IMR-90 (cell line): ENCODE data around the gene KCNE4. TPM values are rescaled to one million over a fixed set of nuclear protein-coding genes. Genes with fewer than 3 reads are reported as not detected.

Experiments used
- ATAC-seq: fragments of 200-7000 bp; cut with Tn5 transposase; 2 replicates; pipeline ENCODE4 v1.9.1; 2020; ENCODE audit warnings: low read depth, mild to moderate bottlenecking, moderate library complexity
- BruUV-seq: library from RNA; stranded (reverse); fragments of 400-500 nt; replicated peaks from 2 replicates; lab custom pipeline; 2021; lab: Mats Ljungman, UMichigan
- CTCF ChIA-PET: fragments of 300-600 bp; formaldehyde crosslinking; extraction: SDS; loops from one replicate; lab custom pipeline; 2021; ENCODE audit warnings: antibody characterized with exemption; lab: Yijun Ruan, JAX
- POLR2A ChIA-PET: fragments of 300-600 bp; sonication (Branson Sonifier 250); formaldehyde crosslinking; loops from one replicate; lab custom pipeline; 2022; ENCODE audit warnings: antibody characterized with exemption; ENCODE audit not compliant: unreplicated experiment; lab: Charles Lee
- DNase-seq: peaks from one replicate; pipeline ENCODE4 v3.0.0; 2013
- H2AFZ ChIP-seq: replicated peaks from 2 replicates; pipeline ENCODE3; 2013; ENCODE audit warnings: low read length, mild to moderate bottlenecking; ENCODE audit not compliant: poor library complexity
- H2AK5ac ChIP-seq: 2 replicates; pipeline ENCODE4 v1.6.1; 2013; ENCODE audit warnings: low read depth, low read length, inconsistent platforms
- H2AK9ac ChIP-seq: replicated peaks from 2 replicates; pipeline ENCODE3; 2013; ENCODE audit warnings: mild to moderate bottlenecking, low read depth, low read length, moderate library complexity; ENCODE audit not compliant: poor library complexity
- H2BK120ac ChIP-seq: 2 replicates; pipeline ENCODE4 v1.6.1; 2013; ENCODE audit warnings: low read depth, low read length, inconsistent platforms
- H2BK15ac ChIP-seq: 3 replicates; pipeline ENCODE4 v1.6.1; 2013; ENCODE audit warnings: low read depth, low read length, inconsistent platforms
- H2BK20ac ChIP-seq: 2 replicates; pipeline ENCODE4 v1.6.1; 2013; ENCODE audit warnings: low read depth, mild to moderate bottlenecking, inconsistent platforms, low read length, moderate library complexity
- H2BK5ac ChIP-seq: 2 replicates; pipeline ENCODE4 v1.6.1; 2013; ENCODE audit warnings: mild to moderate bottlenecking, low read depth, low read length, inconsistent platforms; ENCODE audit not compliant: poor library complexity, severe bottlenecking
- H3K14ac ChIP-seq: replicated peaks from 2 replicates; pipeline ENCODE4 v1.6.1; 2013; ENCODE audit warnings: low read depth, low read length, inconsistent platforms
- H3K18ac ChIP-seq: 2 replicates; pipeline ENCODE4 v1.6.1; 2013; ENCODE audit warnings: low read depth, low read length, control low read depth
- H3K23ac ChIP-seq: 2 replicates; pipeline ENCODE4 v1.6.1; 2013; ENCODE audit warnings: low read depth, low read length, inconsistent platforms
- H3K27ac ChIP-seq: 2 replicates; pipeline ENCODE4 v1.5.1; 2013; ENCODE audit warnings: mild to moderate bottlenecking, control low read depth, low read length; ENCODE audit not compliant: insufficient read depth
- H3K27me3 ChIP-seq: 2 replicates; pipeline ENCODE4 v1.6.1; 2013; ENCODE audit warnings: low read length; ENCODE audit not compliant: control insufficient read depth, insufficient read depth
- H3K36me3 ChIP-seq: 2 replicates; pipeline ENCODE4 v1.6.1; 2013; ENCODE audit warnings: low read length, mixed read lengths; ENCODE audit not compliant: control insufficient read depth, insufficient read depth
- H3K4ac ChIP-seq: 2 replicates; pipeline ENCODE4 v1.6.1; 2013; ENCODE audit warnings: low read depth, low read length, inconsistent platforms
- H3K4me1 ChIP-seq: 2 replicates; pipeline ENCODE4 v1.6.1; 2013; ENCODE audit warnings: low read length, mixed read lengths; ENCODE audit not compliant: control insufficient read depth, insufficient read depth
- H3K4me2 ChIP-seq: 2 replicates; pipeline ENCODE4 v1.6.1; 2013; ENCODE audit warnings: low read depth, mild to moderate bottlenecking, control low read depth, low read length, moderate library complexity
- H3K4me3 ChIP-seq: 2 replicates; pipeline ENCODE4 v1.5.1; 2013; ENCODE audit warnings: low read depth, mild to moderate bottlenecking, control low read depth, low read length, moderate library complexity; ENCODE audit not compliant: insufficient read depth
- H3K56ac ChIP-seq: 2 replicates; pipeline ENCODE4 v1.6.1; 2013; ENCODE audit warnings: low read length, inconsistent platforms; ENCODE audit not compliant: insufficient read depth; ENCODE audit errors: extremely low read depth
- H3K79me1 ChIP-seq, 2 experiments: 2 replicates each; pipeline ENCODE4 v1.6.1; 2013; ENCODE audit warnings: low read length in 2 of 2, inconsistent platforms in 1 of 2, low read depth in 1 of 2
- H3K9ac ChIP-seq: 2 replicates; pipeline ENCODE4 v1.6.1; 2013; ENCODE audit warnings: low read depth, low read length, control low read depth
- H3K9me1 ChIP-seq: 2 replicates; pipeline ENCODE4 v1.6.1; 2013; ENCODE audit warnings: low read length, inconsistent platforms; ENCODE audit not compliant: insufficient read depth
- H3K9me3 ChIP-seq: 2 replicates; pipeline ENCODE4 v1.6.1; 2013; ENCODE audit warnings: low read length; ENCODE audit not compliant: control insufficient read depth, insufficient read depth
- H4K20me1 ChIP-seq: 2 replicates; pipeline ENCODE4 v1.6.1; 2013; ENCODE audit warnings: low read length, inconsistent platforms; ENCODE audit not compliant: insufficient read depth
- H4K5ac ChIP-seq: 2 replicates; pipeline ENCODE4 v1.6.1; 2013; ENCODE audit warnings: mild to moderate bottlenecking, low read depth, low read length, control low read depth
- H4K8ac ChIP-seq, 2 experiments: 2 replicates each; pipeline ENCODE4 v1.6.1; 2013; ENCODE audit warnings: low read depth in 2 of 2, low read length in 2 of 2, control low read depth in 1 of 2, inconsistent platforms in 1 of 2
- H4K91ac ChIP-seq: 2 replicates; pipeline ENCODE4 v1.6.1; 2013; ENCODE audit warnings: low read depth, low read length, inconsistent platforms; ENCODE audit not compliant: insufficient read depth
- BHLHE40 ChIP-seq: fragments of 150-350 bp; IDR thresholded peaks from 2 replicates; pipeline ENCODE4 v1.6.1; 2016; ENCODE audit warnings: mild to moderate bottlenecking, low read depth, low read length
- WGBS, 2 experiments: methylation state at CpG; one replicate each; pipeline versions ENCODE4 v1.1.5 to v1.1.7; 2013; ENCODE audit warnings: missing lambda C conversion rate in 2 of 2; ENCODE audit not compliant: insufficient read length in 1 of 2; ENCODE audit errors: extremely low coverage in 2 of 2; 5-methylcytosine and 5-hydroxymethylcytosine counted together
- dilution Hi-C: fragments of 300-500 bp; cut with HindIII; formaldehyde crosslinking; loops from one replicate; pipeline ENCODE4 v1.14.3; 2018; ENCODE audit warnings: low sequenced_read_pairs; ENCODE audit not compliant: unreplicated experiment
- in situ Hi-C: fragments of 300-500 bp; cut with MboI; formaldehyde crosslinking; loops from 3 replicates; pipeline ENCODE4 v1.14.3; 2019; ENCODE audit warnings: low sequenced_read_pairs, inconsistent platforms, mixed read lengths
- intact Hi-C: fragments of 100-400 bp; cut with micrococcal nuclease; formaldehyde crosslinking; loops from 2 replicates; pipeline ENCODE4 v1.10.0; 2022
- polyA plus RNA-seq, 3 experiments: library from polyadenylated mRNA; depleted of rRNA; stranded (reverse); fragments of >200 nt; gene quantifications; 2 replicates each; pipeline ENCODE4 v1.2.3, GENCODE V29; 2012; ENCODE audit warnings: low replicate concordance in 1 of 3
- total RNA-seq: library from RNA; depleted of rRNA; stranded (reverse); fragments of >200 nt; gene quantifications from 2 replicates; pipeline ENCODE4 v1.2.3, GENCODE V29; 2012
- TF ChIP-seq, protein P1 (sequence below): conservative IDR thresholded peaks from 2 replicates; pipeline ENCODE4 v1.5.1; 2012; ENCODE audit warnings: mild to moderate bottlenecking, low read depth, low read length, improper control_type of control experiment
- TF ChIP-seq, protein P2 (sequence below): fragments of 150-350 bp; IDR thresholded peaks from 2 replicates; pipeline ENCODE4 v1.6.1; 2016; ENCODE audit warnings: low read depth, mild to moderate bottlenecking, low read length, moderate library complexity, borderline replicate concordance

KCNE4 gene
- total and polyA plus RNA-seq, 2 of the 4 experiments (the other 2 are of a cell fraction) = 6.6 to 6.8 TPM

DNA sequence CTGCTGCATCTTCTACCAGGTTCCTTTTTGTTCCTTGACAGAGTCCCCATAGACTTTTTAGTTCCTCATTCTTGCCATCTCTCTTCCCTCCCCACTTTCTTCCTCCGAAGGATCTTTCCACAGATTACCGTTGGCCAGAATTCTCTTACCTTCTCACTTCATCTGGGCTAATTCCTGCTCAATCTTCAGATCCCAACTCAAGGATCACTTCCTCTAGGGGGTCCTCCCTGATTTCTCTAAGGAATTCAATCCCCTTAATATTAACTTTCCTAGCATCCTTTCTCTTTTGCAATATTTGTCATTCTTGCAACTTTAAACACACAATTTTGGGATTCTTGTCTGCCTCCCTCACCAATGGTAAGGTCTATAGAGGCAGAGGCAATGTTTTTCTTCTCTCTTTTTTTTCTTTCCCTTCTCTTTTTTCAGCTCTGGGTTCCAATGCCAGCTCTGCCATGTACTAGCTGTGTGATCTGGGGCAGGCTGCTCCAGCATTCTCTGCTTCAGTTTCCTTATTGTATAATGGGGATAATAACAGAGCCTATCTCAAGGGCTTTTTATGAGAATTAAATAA is 5.4 kb upstream of the KCNE4 start:
- Histone ChIP-seq H3K4me1 (peaks cover 22% of the 10 kb centered on the region), H3K27me3 (no peaks in the 10 kb centered on the region), H3K9me1 (peaks cover 15% of the 10 kb centered on the region), H3K9ac (no peak overlapping the region; the same call in 1 of the 2 replicates), H2AK9ac (no peak overlapping the region), H3K4me2 (no peak overlapping the region), H4K8ac (peak overlapping the region; percentile 35 to 74; a peak in 3 of 4 replicates), H3K23ac (peak overlapping the region; percentile 71), H2BK20ac (peak overlapping the region; percentile 96), H4K91ac (peak overlapping the region; percentile 95), H3K18ac (peak overlapping the region; percentile 83), H3K27ac (peak overlapping the region; percentile 43), H2AK5ac (peak overlapping the region; percentile 96), H3K4me3 (no peak overlapping the region), H2BK120ac (peak overlapping the region; percentile 95), H2AFZ (peak overlapping the region; percentile 34), H3K14ac (peak overlapping the region; percentile 77), H2BK5ac (peak overlapping the region; percentile 83), H3K56ac (peak overlapping the region; percentile 52; the same call in 1 of the 2 replicates), H4K20me1 (no peaks in the 10 kb centered on the region), H2BK15ac (peak overlapping the region; percentile 87; the same call in 2 of the 3 replicates), H3K36me3 (no peaks in the 10 kb centered on the region), H3K9me3 (no peaks in the 10 kb centered on the region), H4K5ac (peak overlapping the region; percentile 30; the same call in 1 of the 2 replicates), H3K79me1 (0 out of 4 replicates have a peak, but pooled peaks cover 0 to 3% of the 10 kb centered on the region in 2 experiments), H3K4ac (peak overlapping the region; percentile 96)
- DNase-seq (no peak), ATAC-seq (peak; percentile 22)
- ChIA-PET CTCF (no interaction called here), POLR2A (no interaction called here)
- intact Hi-C loops = no loop called here
- BruUV-seq = no TSS peak
- 92% methylated on average over 2 of the region's 2 CpGs; no CpG with 5 or more reads in 1 of the 2 experiments for WGBS, 2 experiments
- TF ChIP-seq BHLHE40 = no peak
- TF ChIP-seq, protein P1, sequence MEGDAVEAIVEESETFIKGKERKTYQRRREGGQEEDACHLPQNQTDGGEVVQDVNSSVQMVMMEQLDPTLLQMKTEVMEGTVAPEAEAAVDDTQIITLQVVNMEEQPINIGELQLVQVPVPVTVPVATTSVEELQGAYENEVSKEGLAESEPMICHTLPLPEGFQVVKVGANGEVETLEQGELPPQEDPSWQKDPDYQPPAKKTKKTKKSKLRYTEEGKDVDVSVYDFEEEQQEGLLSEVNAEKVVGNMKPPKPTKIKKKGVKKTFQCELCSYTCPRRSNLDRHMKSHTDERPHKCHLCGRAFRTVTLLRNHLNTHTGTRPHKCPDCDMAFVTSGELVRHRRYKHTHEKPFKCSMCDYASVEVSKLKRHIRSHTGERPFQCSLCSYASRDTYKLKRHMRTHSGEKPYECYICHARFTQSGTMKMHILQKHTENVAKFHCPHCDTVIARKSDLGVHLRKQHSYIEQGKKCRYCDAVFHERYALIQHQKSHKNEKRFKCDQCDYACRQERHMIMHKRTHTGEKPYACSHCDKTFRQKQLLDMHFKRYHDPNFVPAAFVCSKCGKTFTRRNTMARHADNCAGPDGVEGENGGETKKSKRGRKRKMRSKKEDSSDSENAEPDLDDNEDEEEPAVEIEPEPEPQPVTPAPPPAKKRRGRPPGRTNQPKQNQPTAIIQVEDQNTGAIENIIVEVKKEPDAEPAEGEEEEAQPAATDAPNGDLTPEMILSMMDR = no peak
- TF ChIP-seq, protein P2, sequence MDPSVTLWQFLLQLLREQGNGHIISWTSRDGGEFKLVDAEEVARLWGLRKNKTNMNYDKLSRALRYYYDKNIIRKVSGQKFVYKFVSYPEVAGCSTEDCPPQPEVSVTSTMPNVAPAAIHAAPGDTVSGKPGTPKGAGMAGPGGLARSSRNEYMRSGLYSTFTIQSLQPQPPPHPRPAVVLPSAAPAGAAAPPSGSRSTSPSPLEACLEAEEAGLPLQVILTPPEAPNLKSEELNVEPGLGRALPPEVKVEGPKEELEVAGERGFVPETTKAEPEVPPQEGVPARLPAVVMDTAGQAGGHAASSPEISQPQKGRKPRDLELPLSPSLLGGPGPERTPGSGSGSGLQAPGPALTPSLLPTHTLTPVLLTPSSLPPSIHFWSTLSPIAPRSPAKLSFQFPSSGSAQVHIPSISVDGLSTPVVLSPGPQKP = no peak
- in situ Hi-C loops = no loop called here
- dilution Hi-C loops = no loop called here
